ENCODE data around the gene TBC1D16.
A peak's percentile ranks its signal among the peaks of the same experiment; 100 is the strongest.

TBC1D16 gene

GRCh38 chr17:80006339-80006720 is 29.3 kb downstream of the TBC1D16 start:
- no peak overlapping the region for H3K9ac ChIP-seq (ENCODE audit: insufficient read length)
- H3K36me3 ChIP-seq (ENCODE audit: insufficient read depth, low read length), result no peaks in the 10 kb centered on the region
- H3K27ac ChIP-seq, result no peak overlapping the region
- TF ChIP-seq FOXP2 (optimal IDR thresholded peaks at IDR 0.05; ENCODE audit: control extremely low read depth, extremely low read length, insufficient read depth), result no peak
- no peak for TF ChIP-seq EZH2 (IDR thresholded peaks at IDR 0.05)
- TF ChIP-seq POLR2AphosphoS5 (IDR thresholded peaks at IDR 0.05; ENCODE audit: borderline replicate concordance, low read depth, low read length), result no peak
- DNase-seq (ENCODE audit: low read depth, low spot score), result no peak
- H3K9me3 ChIP-seq (ENCODE audit: low read depth, low read length), result no peaks in the 10 kb centered on the region
- peak overlapping the region; percentile 52 for H3K4me3 ChIP-seq

DNA sequence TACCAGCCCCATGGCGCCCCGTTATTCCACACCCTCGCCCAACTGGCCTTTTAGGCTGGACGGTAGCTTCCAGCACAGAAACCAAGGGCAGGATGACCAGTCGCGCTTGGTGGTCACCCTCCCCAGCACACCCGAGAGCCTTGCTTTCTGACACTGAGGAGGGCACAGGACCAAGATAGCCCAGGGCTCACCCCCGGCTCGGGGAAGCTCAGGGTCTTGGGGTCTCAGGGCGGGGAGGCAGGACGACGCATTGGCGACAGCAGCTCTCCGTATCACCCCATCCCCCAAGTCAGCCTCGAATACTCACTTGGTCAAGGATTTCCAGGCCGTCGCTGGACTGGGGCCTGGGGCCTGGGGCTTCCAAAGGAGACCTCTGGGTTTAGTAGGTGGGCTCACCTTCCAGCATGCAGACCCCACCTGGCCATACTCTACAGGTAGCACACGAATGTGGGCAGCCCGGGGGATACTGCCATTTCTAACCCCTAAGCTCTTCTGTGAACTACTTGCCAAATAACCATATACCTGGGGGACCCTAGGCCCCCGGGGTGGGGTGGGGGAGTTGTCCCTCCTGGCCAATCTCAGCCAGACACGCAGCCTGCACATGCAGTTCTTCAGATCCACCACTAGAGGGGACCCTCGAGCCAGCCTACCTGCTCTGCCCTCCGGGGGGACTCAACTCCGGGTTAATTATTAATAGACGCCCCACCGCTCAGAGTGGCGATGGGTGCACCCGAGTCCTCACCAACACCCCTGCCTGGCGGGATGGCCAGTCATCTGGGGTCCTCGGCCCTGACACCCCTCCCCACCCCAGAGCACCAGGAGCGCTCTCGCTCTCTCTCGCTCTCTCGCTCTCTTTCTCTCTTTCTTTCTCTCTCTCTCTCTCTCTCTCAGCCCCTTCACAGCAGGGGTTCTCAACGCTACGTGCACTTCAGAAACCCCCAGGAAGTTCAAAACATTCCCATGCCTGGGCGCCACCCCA is 30.0 kb downstream of the TBC1D16 start:
- Histone ChIP-seq H3K4me3 (peak overlapping the region; percentile 52), H3K9ac (ENCODE audit: insufficient read length) (no peak overlapping the region), H3K27ac (no peak overlapping the region), H3K9me3 (ENCODE audit: low read depth, low read length) (no peaks in the 10 kb centered on the region), H3K36me3 (ENCODE audit: insufficient read depth, low read length) (no peaks in the 10 kb centered on the region)
- DNase-seq (ENCODE audit: low read depth, low spot score), result no peak
- TF ChIP-seq POLR2AphosphoS5 (IDR thresholded peaks at IDR 0.05; ENCODE audit: borderline replicate concordance, low read depth, low read length), result no peak
- no peak for TF ChIP-seq EZH2 (IDR thresholded peaks at IDR 0.05)
- TF ChIP-seq FOXP2 (optimal IDR thresholded peaks at IDR 0.05; ENCODE audit: control extremely low read depth, extremely low read length, insufficient read depth), result no peak

DNA sequence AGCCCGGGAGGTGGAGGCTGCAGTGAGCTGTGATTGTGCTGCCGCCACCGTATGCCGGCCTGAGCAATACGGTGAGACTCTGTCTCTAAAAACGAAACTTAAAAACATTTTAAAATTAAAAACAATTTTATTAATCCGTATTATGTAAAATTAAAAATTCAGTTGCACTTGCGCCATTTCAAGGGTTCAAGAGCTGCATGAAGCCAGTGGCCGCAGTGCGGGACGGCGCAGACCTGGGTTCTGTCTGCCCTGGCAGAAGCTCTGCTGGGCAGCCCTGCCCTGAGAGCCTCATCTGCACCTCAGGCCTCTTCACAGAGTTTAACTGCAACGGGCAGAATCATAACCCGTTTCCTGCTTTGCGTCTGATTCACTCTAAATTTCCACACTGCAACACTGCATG is 31.7 kb downstream of the TBC1D16 start:
- Histone ChIP-seq H3K9ac (ENCODE audit: insufficient read length) (no peak overlapping the region), H3K4me3 (no peak overlapping the region), H3K36me3 (ENCODE audit: insufficient read depth, low read length) (no peaks in the 10 kb centered on the region), H3K9me3 (ENCODE audit: low read depth, low read length) (no peaks in the 10 kb centered on the region), H3K27ac (no peak overlapping the region)
- TF ChIP-seq POLR2AphosphoS5 (IDR thresholded peaks at IDR 0.05; ENCODE audit: borderline replicate concordance, low read depth, low read length), result no peak
- TF ChIP-seq EZH2 (IDR thresholded peaks at IDR 0.05), result no peak
- no peak for TF ChIP-seq FOXP2 (optimal IDR thresholded peaks at IDR 0.05; ENCODE audit: control extremely low read depth, extremely low read length, insufficient read depth)
- DNase-seq (ENCODE audit: low read depth, low spot score), result no peak

DNA sequence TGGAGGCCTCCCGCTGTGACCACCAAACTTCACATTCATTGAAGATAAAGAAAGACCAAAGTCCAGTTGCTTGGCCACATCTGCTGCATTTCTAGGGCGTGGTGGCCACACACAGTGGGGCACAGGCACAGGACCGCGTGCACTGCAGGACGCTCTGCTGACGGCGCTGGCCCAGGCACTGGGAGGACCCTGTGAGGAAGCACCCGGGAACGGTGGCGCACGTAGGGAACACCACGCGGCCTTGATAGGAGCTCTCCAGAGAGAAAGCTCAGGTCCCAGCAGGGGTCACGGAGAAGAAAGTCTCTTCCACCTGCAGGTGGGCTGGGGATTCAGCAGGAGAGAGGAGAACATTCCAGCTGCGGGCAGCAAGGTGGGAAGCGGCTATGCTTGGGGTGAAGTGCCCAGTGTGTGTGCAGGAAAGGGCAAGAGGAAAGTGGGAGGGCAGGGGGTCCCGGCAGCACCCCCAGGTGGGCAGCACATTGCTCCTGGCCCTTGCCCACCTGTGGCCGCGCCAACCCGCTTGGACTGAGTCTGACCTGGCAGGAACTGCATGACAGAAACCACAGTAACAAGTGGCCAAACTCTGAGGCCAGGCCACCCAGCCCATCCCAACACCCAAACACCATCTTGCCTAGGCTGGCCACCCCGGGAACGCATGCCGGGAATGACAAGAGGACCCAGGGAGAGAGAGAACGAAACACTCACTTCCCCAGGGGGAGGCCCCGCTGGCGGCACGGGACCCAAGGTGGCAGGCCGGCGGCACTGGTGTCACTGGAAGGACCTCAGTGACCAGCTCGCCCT is 32.8 kb downstream of the TBC1D16 start:
- H3K27ac ChIP-seq, result no peak overlapping the region

GRCh38 chr17:80002070-80002641 is 33.5 kb downstream of the TBC1D16 start:
- DNase-seq (ENCODE audit: low read depth, low spot score), result no peak
- TF ChIP-seq POLR2AphosphoS5 (IDR thresholded peaks at IDR 0.05; ENCODE audit: borderline replicate concordance, low read depth, low read length), result no peak
- Histone ChIP-seq H3K36me3 (ENCODE audit: insufficient read depth, low read length) (no peaks in the 10 kb centered on the region), H3K9me3 (ENCODE audit: low read depth, low read length) (no peaks in the 10 kb centered on the region), H3K4me3 (no peak overlapping the region), H3K27ac (no peak overlapping the region), H3K9ac (ENCODE audit: insufficient read length) (no peak overlapping the region)

More for the DNA sequence above, 32.8 kb downstream of the TBC1D16 start:
- no peak overlapping the region for H3K9ac ChIP-seq (ENCODE audit: insufficient read length)
- H3K36me3 ChIP-seq (ENCODE audit: insufficient read depth, low read length), result no peaks in the 10 kb centered on the region
- TF ChIP-seq FOXP2 (optimal IDR thresholded peaks at IDR 0.05; ENCODE audit: control extremely low read depth, extremely low read length, insufficient read depth) (no peak), POLR2AphosphoS5 (IDR thresholded peaks at IDR 0.05; ENCODE audit: borderline replicate concordance, low read depth, low read length) (no peak), EZH2 (IDR thresholded peaks at IDR 0.05) (no peak)
- DNase-seq (ENCODE audit: low read depth, low spot score), result no peak
- H3K4me3 ChIP-seq, result no peak overlapping the region
- no peaks in the 10 kb centered on the region for H3K9me3 ChIP-seq (ENCODE audit: low read depth, low read length)

- no peak for DNase-seq (ENCODE audit: low read depth, low spot score)
- no peak for TF ChIP-seq EZH2 (IDR thresholded peaks at IDR 0.05)
- no peak for TF ChIP-seq FOXP2 (optimal IDR thresholded peaks at IDR 0.05; ENCODE audit: control extremely low read depth, extremely low read length, insufficient read depth)
- no peak for TF ChIP-seq POLR2AphosphoS5 (IDR thresholded peaks at IDR 0.05; ENCODE audit: borderline replicate concordance, low read depth, low read length)
- H3K4me3 ChIP-seq, result no peak overlapping the region
Measured at GRCh38 chr17:80000981-80001775, 34.5 kb downstream of the TBC1D16 start.

DNA sequence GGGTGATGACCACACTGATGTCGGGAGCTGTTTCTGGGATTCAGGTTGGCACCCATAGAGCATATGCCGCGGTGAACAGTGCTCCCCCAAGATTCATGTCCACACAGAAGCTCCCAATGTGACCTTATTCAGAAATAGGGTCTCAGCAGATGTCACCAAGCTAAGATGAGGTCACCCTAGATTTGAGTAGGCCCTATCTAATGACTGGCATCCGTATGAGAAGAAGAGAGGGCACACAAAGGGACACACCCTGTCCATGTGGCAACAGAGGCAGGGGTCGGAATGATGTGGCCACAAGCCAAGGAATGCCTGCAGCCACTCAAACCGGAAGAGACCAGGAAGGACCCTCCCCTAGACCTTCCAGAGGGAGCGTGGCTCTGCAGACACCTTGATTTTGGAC is 35.5 kb downstream of the TBC1D16 start:
- Histone ChIP-seq H3K4me3 (no peak overlapping the region), H3K9ac (ENCODE audit: insufficient read length) (no peak overlapping the region), H3K9me3 (ENCODE audit: low read depth, low read length) (no peaks in the 10 kb centered on the region), H3K27ac (no peak overlapping the region), H3K36me3 (ENCODE audit: insufficient read depth, low read length) (no peaks in the 10 kb centered on the region)
- TF ChIP-seq EZH2 (IDR thresholded peaks at IDR 0.05) (no peak), POLR2AphosphoS5 (IDR thresholded peaks at IDR 0.05; ENCODE audit: borderline replicate concordance, low read depth, low read length) (no peak), FOXP2 (optimal IDR thresholded peaks at IDR 0.05; ENCODE audit: control extremely low read depth, extremely low read length, insufficient read depth) (no peak)
- DNase-seq (ENCODE audit: low read depth, low spot score), result no peak

More at GRCh38 chr17:80000981-80001775, 34.5 kb downstream of the TBC1D16 start:
- Histone ChIP-seq H3K36me3 (ENCODE audit: insufficient read depth, low read length) (no peaks in the 10 kb centered on the region), H3K9ac (ENCODE audit: insufficient read length) (no peak overlapping the region), H3K9me3 (ENCODE audit: low read depth, low read length) (no peaks in the 10 kb centered on the region), H3K27ac (no peak overlapping the region)

All from SK-N-MC (cell line).